GM18873 (cell line): ENCODE results near the gene ASB2.

ENCODE experiments used
- ATAC-seq: cut with Tn5 transposase; IDR thresholded peaks from one replicate; pipeline ENCODE4 v1.9.1; 2021; ENCODE audit warnings: mild to moderate bottlenecking, moderate library complexity, moderate number of reproducible peaks; ENCODE audit not compliant: unreplicated experiment, low FRiP score

The ASB2 gene

GRCh38 chr14:93976477-93977057 lies at the start of gene ASB2:
Gene ASB2, minus strand, starts transcription at chr14:93976570. Its CDS starts 12,031 bp downstream, at chr14:93964539.
- peak; percentile 7 for ATAC-seq

- ATAC-seq, result no peak
Measured at GRCh38 chr14:94025720-94026119, 49.4 kb upstream of the ASB2 start.

GRCh38 chr14:94024549-94024948 lies 48.2 kb upstream of the ASB2 start:
- no peak for ATAC-seq

- ATAC-seq, result no peak
Measured at GRCh38 chr14:94022532-94023411, 46.4 kb upstream of the ASB2 start.

GRCh38 chr14:94021416-94022157 lies 45.2 kb upstream of the ASB2 start:
- no peak for ATAC-seq

GRCh38 chr14:94021001-94021400 lies 44.6 kb upstream of the ASB2 start:
- no peak for ATAC-seq

GRCh38 chr14:94020267-94020666 lies 43.9 kb upstream of the ASB2 start:
- ATAC-seq, result no peak

- no peak for ATAC-seq
Measured at GRCh38 chr14:94019329-94019728, 43.0 kb upstream of the ASB2 start.

- no peak for ATAC-seq
Measured at GRCh38 chr14:94018308-94018707, 41.9 kb upstream of the ASB2 start.

GRCh38 chr14:94016446-94016976 lies 40.1 kb upstream of the ASB2 start:
- ATAC-seq, result no peak

GRCh38 chr14:94015223-94015622 lies 38.9 kb upstream of the ASB2 start:
- ATAC-seq, result no peak

- ATAC-seq, result no peak
Measured at GRCh38 chr14:94014382-94014781, 38.0 kb upstream of the ASB2 start.

- ATAC-seq, result no peak
Measured at GRCh38 chr14:94011795-94012194, 35.4 kb upstream of the ASB2 start.

- no peak for ATAC-seq
Measured at GRCh38 chr14:94010625-94011024, 34.3 kb upstream of the ASB2 start.

GRCh38 chr14:94009767-94010166 lies 33.4 kb upstream of the ASB2 start:
- no peak for ATAC-seq

- no peak for ATAC-seq
Measured at GRCh38 chr14:94008234-94008633, 31.9 kb upstream of the ASB2 start.

- no peak for ATAC-seq
Measured at GRCh38 chr14:94005324-94006073, 29.1 kb upstream of the ASB2 start.

GRCh38 chr14:94004015-94004414 lies 27.6 kb upstream of the ASB2 start:
- ATAC-seq, result no peak

- no peak for ATAC-seq
Measured at GRCh38 chr14:94003397-94003796, 27.0 kb upstream of the ASB2 start.
